Measurements from ENCODE around the gene KCNK15.

DNA sequence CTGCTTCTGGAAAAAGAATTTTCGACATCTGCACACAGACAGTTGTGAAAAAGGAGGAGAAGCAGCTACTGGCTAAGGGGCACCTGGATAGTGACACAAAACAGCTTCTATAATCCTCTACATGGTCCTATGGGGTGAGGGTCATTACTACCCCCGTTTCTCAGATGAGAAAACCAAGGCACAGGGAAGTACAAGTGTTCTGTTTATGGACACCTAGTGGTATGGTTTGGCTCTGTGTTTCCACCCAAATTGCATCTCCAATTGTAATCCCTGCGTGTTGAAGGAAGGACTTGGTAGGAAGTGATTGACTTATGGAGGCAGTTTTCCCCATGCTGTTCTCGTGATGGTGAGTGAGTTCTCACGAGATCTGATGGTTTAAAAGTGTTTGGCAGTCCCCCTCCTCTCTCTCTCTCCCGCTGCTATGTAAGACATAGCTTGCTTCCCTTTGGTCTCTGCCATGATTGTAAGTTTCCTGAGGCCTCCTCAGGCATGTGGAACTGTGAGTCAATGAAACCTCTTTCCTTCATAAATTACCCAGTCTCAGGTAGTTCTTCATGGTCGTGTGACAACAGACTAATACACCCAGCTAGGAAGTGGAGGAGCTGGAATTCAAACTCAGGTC lies 2.5 kb upstream of the KCNK15 start:
- TF ChIP-seq EP300 (IDR thresholded peaks at IDR 0.05) (no peak), POLR2AphosphoS5 (IDR thresholded peaks at IDR 0.05) (no peak), POLR2A (IDR thresholded peaks at IDR 0.05; ENCODE audit: low read depth) (no peak)
- TF ChIP-seq, protein P1, sequence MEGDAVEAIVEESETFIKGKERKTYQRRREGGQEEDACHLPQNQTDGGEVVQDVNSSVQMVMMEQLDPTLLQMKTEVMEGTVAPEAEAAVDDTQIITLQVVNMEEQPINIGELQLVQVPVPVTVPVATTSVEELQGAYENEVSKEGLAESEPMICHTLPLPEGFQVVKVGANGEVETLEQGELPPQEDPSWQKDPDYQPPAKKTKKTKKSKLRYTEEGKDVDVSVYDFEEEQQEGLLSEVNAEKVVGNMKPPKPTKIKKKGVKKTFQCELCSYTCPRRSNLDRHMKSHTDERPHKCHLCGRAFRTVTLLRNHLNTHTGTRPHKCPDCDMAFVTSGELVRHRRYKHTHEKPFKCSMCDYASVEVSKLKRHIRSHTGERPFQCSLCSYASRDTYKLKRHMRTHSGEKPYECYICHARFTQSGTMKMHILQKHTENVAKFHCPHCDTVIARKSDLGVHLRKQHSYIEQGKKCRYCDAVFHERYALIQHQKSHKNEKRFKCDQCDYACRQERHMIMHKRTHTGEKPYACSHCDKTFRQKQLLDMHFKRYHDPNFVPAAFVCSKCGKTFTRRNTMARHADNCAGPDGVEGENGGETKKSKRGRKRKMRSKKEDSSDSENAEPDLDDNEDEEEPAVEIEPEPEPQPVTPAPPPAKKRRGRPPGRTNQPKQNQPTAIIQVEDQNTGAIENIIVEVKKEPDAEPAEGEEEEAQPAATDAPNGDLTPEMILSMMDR (IDR thresholded peaks at IDR 0.05): no peak
